GM12878 (cell line): ENCODE results near the gene CLUH. TPM values are rescaled to one million over a fixed set of nuclear protein-coding genes. Genes with fewer than 3 reads are reported as not detected.

ENCODE experiments used
- ATAC-seq: fragments of 200-7000 bp; cut with Tn5 transposase; 3 replicates; pipeline ENCODE4 v1.9.1; 2020; ENCODE audit warnings: mild to moderate bottlenecking, moderate library complexity
- BruUV-seq: library from RNA; stranded (reverse); fragments of 400-500 nt; replicated peaks from 2 replicates; lab custom pipeline; 2021; lab: Mats Ljungman, UMichigan
- CTCF ChIA-PET: fragments of 300-600 bp; sonication (Branson Sonifier 250); formaldehyde crosslinking; extraction: SDS; loops from one replicate; lab custom pipeline; 2021; ENCODE audit warnings: inconsistent platforms; lab: Yijun Ruan, JAX
- POLR2A ChIA-PET: fragments of 350-600 bp; formaldehyde crosslinking; extraction: SDS; loops from one replicate; lab custom pipeline; 2021; ENCODE audit warnings: inconsistent platforms; lab: Charles Lee
- RAD21 ChIA-PET: fragments of 300-600 bp; sonication (Branson Sonifier 250); formaldehyde crosslinking; loops from one replicate; lab custom pipeline; 2023; ENCODE audit warnings: antibody characterized with exemption; ENCODE audit not compliant: unreplicated experiment; lab: Charles Lee
- SMC1A ChIA-PET: fragments of 300-600 bp; sonication (Branson Sonifier 250); formaldehyde crosslinking; loops from one replicate; lab custom pipeline; 2023; ENCODE audit not compliant: unreplicated experiment, uncharacterized antibody; lab: Charles Lee
- DNase-seq: peaks from one replicate; pipeline ENCODE4 v3.0.0-alpha.2; 2011; ENCODE audit warnings: low read depth, low spot score
- FAIRE-seq: peaks from 3 replicates; lab custom pipeline; 2011; peaks lifted over from hg19 to GRCh38; lab: Jason Lieb, UNC
- H2AFZ ChIP-seq: 2 replicates; pipeline ENCODE4 v1.6.0; 2011; ENCODE audit warnings: low read depth, low read length, control low read depth; ENCODE audit not compliant: control insufficient read depth
- H3K27ac ChIP-seq: 2 replicates; pipeline ENCODE4 v1.5.1; 2011; ENCODE audit warnings: control low read depth; ENCODE audit not compliant: control insufficient read depth, insufficient read depth
- H3K27me3 ChIP-seq, 2 experiments: replicated peaks in 1 of 2; 2 replicates each; pipeline versions ENCODE4 v1.6.0 to v1.6.1; 2011; ENCODE audit warnings: low read length in 1 of 2; ENCODE audit not compliant: control insufficient read depth in 2 of 2, insufficient read depth in 2 of 2
- H3K36me3 ChIP-seq, 2 experiments: 2 replicates each; pipeline ENCODE4 v1.5.1; 2011; ENCODE audit warnings: low read length in 1 of 2; ENCODE audit not compliant: control insufficient read depth in 2 of 2, insufficient read depth in 2 of 2
- H3K4me1 ChIP-seq: 2 replicates; pipeline ENCODE4 v1.6.1; 2011; ENCODE audit warnings: mild to moderate bottlenecking, low read length, moderate library complexity, mixed read lengths; ENCODE audit not compliant: control insufficient read depth, insufficient read depth
- H3K4me2 ChIP-seq: 2 replicates; pipeline ENCODE4 v1.6.0; 2011; ENCODE audit warnings: control low read depth; ENCODE audit not compliant: control insufficient read depth, insufficient read depth
- H3K4me3 ChIP-seq: fragments of 200-600 bp; sonication (generic); 2 replicates; pipeline ENCODE4 v1.5.1; 2016
- H3K79me2 ChIP-seq: 2 replicates; pipeline ENCODE4 v1.6.0; 2011; ENCODE audit warnings: low read length; ENCODE audit not compliant: control insufficient read depth, insufficient read depth
- H3K9ac ChIP-seq: 2 replicates; pipeline ENCODE4 v1.8.0; 2011; ENCODE audit warnings: low read length, control low read depth, mixed read lengths; ENCODE audit not compliant: control insufficient read depth, insufficient read depth
- H3K9me3 ChIP-seq: replicated peaks from 3 replicates; pipeline ENCODE4 v1.5.1; 2011; ENCODE audit warnings: mild to moderate bottlenecking, low read length; ENCODE audit not compliant: control insufficient read depth, insufficient read depth
- H4K20me1 ChIP-seq: 2 replicates; pipeline ENCODE4 v1.6.0; 2011; ENCODE audit not compliant: control insufficient read depth, insufficient read depth
- ASH2L ChIP-seq: fragments of 300-600, 200-600 bp; sonication (generic); IDR thresholded peaks from 2 replicates; pipeline ENCODE4 v1.6.1; 2017; ENCODE audit warnings: low read depth, mild to moderate bottlenecking, borderline replicate concordance
- EZH2 ChIP-seq: IDR thresholded peaks from 2 replicates; pipeline ENCODE4 v1.6.1; 2012; ENCODE audit warnings: low read depth, mild to moderate bottlenecking, control low read depth, inconsistent platforms, low read length, borderline replicate concordance; ENCODE audit not compliant: control insufficient read depth
- MYB ChIP-seq: fragments of 150-350 bp; IDR thresholded peaks from 2 replicates; pipeline ENCODE4 v1.6.1; 2014; ENCODE audit warnings: mild to moderate bottlenecking, low read depth, low read length, borderline replicate concordance
- NFIC ChIP-seq: IDR thresholded peaks from 2 replicates; pipeline ENCODE4 v1.6.1; 2012; ENCODE audit warnings: low read depth, mild to moderate bottlenecking, inconsistent platforms, low read length, moderate library complexity
- NFYB ChIP-seq: IDR thresholded peaks from 2 replicates; pipeline ENCODE4 v1.6.1; 2011; ENCODE audit warnings: low read depth, mild to moderate bottlenecking, low read length, improper control_type of control experiment, moderate library complexity; ENCODE audit not compliant: insufficient read depth
- PKNOX1 ChIP-seq: fragments of 450-650 bp; IDR thresholded peaks from 2 replicates; pipeline ENCODE4 v1.6.1; 2016; ENCODE audit warnings: mild to moderate bottlenecking
- RELB ChIP-seq: fragments of 450-650 bp; IDR thresholded peaks from 2 replicates; pipeline ENCODE4 v1.6.1; 2017; ENCODE audit warnings: low read depth, mild to moderate bottlenecking, moderate library complexity
- SREBF1 ChIP-seq: IDR thresholded peaks from 2 replicates; pipeline ENCODE4 v1.6.1; 2012; ENCODE audit warnings: mild to moderate bottlenecking, low read length
- WGBS: methylation state at CpG from one replicate; pipeline ENCODE4 v1.1.6; 2016; ENCODE audit warnings: low lambda C conversion rate; ENCODE audit not compliant: insufficient replicate concordance, insufficient coverage; ENCODE audit errors: missing lambda C conversion rate; 5-methylcytosine and 5-hydroxymethylcytosine counted together
- in situ Hi-C: fragments of 300-500 bp; cut with MboI; formaldehyde crosslinking; loops from 9 replicates; pipeline ENCODE4 v1.14.3; 2018; ENCODE audit warnings: mixed read lengths
- intact Hi-C: fragments of 100-400 bp; cut with micrococcal nuclease; formaldehyde crosslinking; loops from one replicate; pipeline ENCODE4 v1.14.2; 2022; ENCODE audit not compliant: unreplicated experiment
- polyA plus RNA-seq, 11 experiments: library from polyadenylated mRNA; depleted of rRNA in 4 of 11; unstranded in 6 of 11; stranded (reverse) in 5 of 11; fragments of >200 nt; fragmentation: Nextera tagmentation in 4 of 11; fragmentation: Illumina TruSeq in 1 of 11; extraction: Ambion mirVana in 4 of 11; extraction: Trizol in 1 of 11; gene quantifications; 1 replicate in 1 of 11; 2 replicates in 10 of 11; pipeline versions ENCODE4 v1.2.1 to v1.2.3, GENCODE V29; 2011 to 2016; ENCODE audit warnings: inconsistent platforms in 2 of 11, missing spikeins in 2 of 11, low read depth in 1 of 11
- total RNA-seq, 4 experiments: library from RNA; depleted of rRNA in 3 of 4; stranded (reverse); fragments of >200 nt in 3 of 4; fragmentation: Illumina TruSeq in 1 of 4; extraction: Trizol in 1 of 4; gene quantifications; 2 replicates each; pipeline versions ENCODE4 v1.2.1 to v1.2.3, GENCODE V29; 2013 to 2021

The CLUH gene
- total and polyA plus RNA-seq, 10 of the 15 experiments (the other 5 are each of a cell fraction or from before 2014, with no cell fraction given), result 0.11 to 147 (median 60.2) TPM

GRCh38 chr17:2745317-2746037 is 33.9 kb upstream of the CLUH start:
- Histone ChIP-seq H3K27me3 (peaks cover 0 to 3% of the 10 kb centered on the region in 2 experiments; a peak in 2 of 4 replicates), H3K4me1 (no peaks in the 10 kb centered on the region), H3K36me3 (no peaks in the 10 kb centered on the region), H4K20me1 (no peaks in the 10 kb centered on the region), H2AFZ (no peak overlapping the region), H3K4me2 (no peak overlapping the region), H3K79me2 (no peaks in the 10 kb centered on the region), H3K9me3 (no peaks in the 10 kb centered on the region), H3K4me3 (no peak overlapping the region), H3K27ac (no peak overlapping the region), H3K9ac (no peak overlapping the region)
- POLR2A ChIA-PET, result no interaction called here
- BruUV-seq, result no TSS peak
- 6% methylated on average over 11 of the region's 11 CpGs for WGBS
- DNase-seq, result no peak
- in situ Hi-C loops (no loop called here), intact Hi-C loops (no loop called here)
- TF ChIP-seq PKNOX1 (no peak), SREBF1 (no peak), NFYB (no peak), EZH2 (no peak), RELB (no peak), MYB (no peak), ASH2L (no peak), NFIC (no peak)
- CTCF ChIA-PET, result no interaction called here
- SMC1A ChIA-PET, result no interaction called here
- FAIRE-seq, result no peak
- RAD21 ChIA-PET, result no interaction called here
- ATAC-seq, result no peak
